GM21367 (cell line): ENCODE measurements around the gene RNPEP.
"Not testable (repeated sequence)": the region's sequence is repeated elsewhere in the genome, so short reads cannot be mapped to it uniquely, and the experiment has no call there.

Source experiments
- ATAC-seq: cut with Tn5 transposase; IDR thresholded peaks from one replicate; pipeline ENCODE4 v1.9.1; 2021; ENCODE audit not compliant: unreplicated experiment

Gene RNPEP

GRCh38 chr1:202009326-202010179 lies 27.1 kb downstream of the RNPEP start:
- no peak for ATAC-seq

- no peak for ATAC-seq
Observed at GRCh38 chr1:202010180-202011015, 27.9 kb downstream of the RNPEP start, which contains the start of gene ELF3. ELF3 (plus strand) TSS chr1:202010587; CDS start chr1:202011137, 550 bp downstream.

GRCh38 chr1:202011994-202012393 lies 29.5 kb downstream of the RNPEP start:
- no peak for ATAC-seq

GRCh38 chr1:202012544-202013478 lies 30.4 kb downstream of the RNPEP start:
- no peak for ATAC-seq

GRCh38 chr1:202013603-202014002 lies 31.2 kb downstream of the RNPEP start:
- ATAC-seq, result no peak

- ATAC-seq, result no peak
Observed at GRCh38 chr1:202014060-202014459, 31.6 kb downstream of the RNPEP start.

- ATAC-seq, result no peak
Observed at GRCh38 chr1:202014915-202015661, 32.6 kb downstream of the RNPEP start.

GRCh38 chr1:202015662-202015937 lies 33.2 kb downstream of the RNPEP start:
- no peak for ATAC-seq

GRCh38 chr1:202016022-202016810 lies 33.8 kb downstream of the RNPEP start:
- no peak for ATAC-seq

- ATAC-seq, result no peak
Observed at GRCh38 chr1:202016811-202017748, 34.6 kb downstream of the RNPEP start.

GRCh38 chr1:202017749-202018467 lies 35.5 kb downstream of the RNPEP start:
- ATAC-seq, result no peak

GRCh38 chr1:202018468-202019234 lies 36.2 kb downstream of the RNPEP start:
- no peak for ATAC-seq

- not testable (repeated sequence) for ATAC-seq
Observed at GRCh38 chr1:202019235-202019558, 36.7 kb downstream of the RNPEP start.

GRCh38 chr1:202023001-202023433 lies 40.6 kb downstream of the RNPEP start:
- ATAC-seq, result no peak

GRCh38 chr1:202029171-202029665 lies 46.8 kb downstream of the RNPEP start:
- no peak for ATAC-seq

GRCh38 chr1:202029727-202030126 lies 47.3 kb downstream of the RNPEP start:
- ATAC-seq, result no peak

- no peak for ATAC-seq
Observed at GRCh38 chr1:202031796-202032195, 49.3 kb downstream of the RNPEP start.
